ENCODE data around the gene SRSF10. TPM values are rescaled to one million over a fixed set of nuclear protein-coding genes. Genes with fewer than 3 reads are reported as not detected.

Gene SRSF10
- total and polyA plus RNA-seq, 8 donors = 84.9 to 296 (median 254) TPM

GRCh38 chr1:24021403-24022266, 41.5 kb upstream of the SRSF10 start:
- intact Hi-C loops (cut with DNase I) = no loop called here
- H3K9me3 ChIP-seq = no peaks in the 10 kb centered on the region
- no peaks in the 10 kb centered on the region for H3K36me3 ChIP-seq
- no peak overlapping the region for H3K4me3 ChIP-seq
- H3K27ac ChIP-seq = no peak overlapping the region
- no peaks in the 10 kb centered on the region for H3K27me3 ChIP-seq
- no peak for TF ChIP-seq CTCF (IDR thresholded peaks at IDR 0.05)
- DNase-seq (no peak), ATAC-seq (no peak)
- H3K4me1 ChIP-seq = peaks cover 0 to 9% of the 10 kb centered on the region in 2 donors

GRCh38 chr1:24020470-24020869, 40.3 kb upstream of the SRSF10 start:
- intact Hi-C loops (cut with DNase I) = no loop called here
- H3K27ac ChIP-seq = peak overlapping the region; percentile 84 to 89

GRCh38 chr1:24020025-24020424, 39.9 kb upstream of the SRSF10 start:
- DNase-seq (no peak), ATAC-seq (no peak)
- Histone ChIP-seq H3K27ac (peak overlapping the region; percentile 84 to 89), H3K4me1 (peaks cover 0 to 9% of the 10 kb centered on the region in 2 donors), H3K27me3 (no peaks in the 10 kb centered on the region), H3K4me3 (no peak overlapping the region), H3K36me3 (no peaks in the 10 kb centered on the region), H3K9me3 (no peaks in the 10 kb centered on the region)
- TF ChIP-seq CTCF (IDR thresholded peaks at IDR 0.05) = no peak
- intact Hi-C loops (cut with DNase I) = no loop called here

More at GRCh38 chr1:24020470-24020869, 40.3 kb upstream of the SRSF10 start:
- H3K9me3 ChIP-seq = no peaks in the 10 kb centered on the region
- H3K4me1 ChIP-seq = peaks cover 0 to 9% of the 10 kb centered on the region in 2 donors
- H3K36me3 ChIP-seq = no peaks in the 10 kb centered on the region
- TF ChIP-seq CTCF (IDR thresholded peaks at IDR 0.05) = no peak
- DNase-seq (no peak), ATAC-seq (no peak)
- H3K4me3 ChIP-seq = no peak overlapping the region
- no peaks in the 10 kb centered on the region for H3K27me3 ChIP-seq

GRCh38 chr1:24018611-24019580, 38.8 kb upstream of the SRSF10 start:
- H3K36me3 ChIP-seq = no peaks in the 10 kb centered on the region
- TF ChIP-seq CTCF (IDR thresholded peaks at IDR 0.05) = no peak
- DNase-seq (peak; percentile 86 to 98 (median 94)), ATAC-seq (peak; percentile 89)
- H3K4me3 ChIP-seq = no peak overlapping the region
- H3K27me3 ChIP-seq = no peaks in the 10 kb centered on the region
- H3K4me1 ChIP-seq = peaks cover 0 to 9% of the 10 kb centered on the region in 2 donors
- no peaks in the 10 kb centered on the region for H3K9me3 ChIP-seq
- intact Hi-C loops (cut with DNase I) = no loop called here
- peak overlapping the region; percentile 84 to 89 for H3K27ac ChIP-seq
